Activated B cell treated with CpG ODN at 0.5 μM for 24 hours (primary cell): ENCODE measurements around the gene DNASE1L3. TPM values are rescaled to one million over a fixed set of nuclear protein-coding genes. Genes with fewer than 3 reads are reported as not detected.
A peak's percentile ranks its signal among the peaks of the same experiment; 100 is the strongest.

ENCODE experiments used
- ATAC-seq: fragments of 200-7000 bp; cut with Tn5 transposase; one replicate; pipeline ENCODE4 v1.10.0; 2021; ENCODE audit warnings: low read depth, mild to moderate bottlenecking, moderate library complexity
- CTCF ChIA-PET: fragments of 350-600 bp; sonication (Branson Sonifier 250); formaldehyde crosslinking; loops from one replicate; lab custom pipeline; 2021; ENCODE audit warnings: antibody characterized with exemption; lab: Charles Lee
- POLR2A ChIA-PET: fragments of 350-600 bp; sonication (Branson Sonifier 250); formaldehyde crosslinking; loops from one replicate; lab custom pipeline; 2021; ENCODE audit warnings: antibody characterized with exemption; lab: Charles Lee
- DNase-seq: peaks from one replicate; pipeline ENCODE4 v3.0.0; 2022
- H3K27ac Mint-ChIP-seq: one replicate; pipeline ENCODE4 v1.8.0; 2020; ENCODE audit warnings: mixed read lengths
- H3K27me3 Mint-ChIP-seq: one replicate; pipeline ENCODE4 v1.8.0; 2021; ENCODE audit warnings: mixed read lengths
- H3K36me3 Mint-ChIP-seq: one replicate; pipeline ENCODE4 v1.8.0; 2021; ENCODE audit warnings: low read depth, mixed read lengths
- H3K4me1 Mint-ChIP-seq: one replicate; pipeline ENCODE4 v1.8.0; 2021; ENCODE audit warnings: mixed read lengths
- H3K4me3 Mint-ChIP-seq: one replicate; pipeline ENCODE4 v1.8.0; 2020; ENCODE audit warnings: mild to moderate bottlenecking, mixed read lengths
- H3K9me3 Mint-ChIP-seq: one replicate; pipeline ENCODE4 v1.8.0; 2020; ENCODE audit warnings: mixed read lengths
- CTCF ChIP-seq: fragments of 200-600 bp; IDR thresholded peaks from one replicate; pipeline ENCODE4 v1.8.0; 2022; ENCODE audit warnings: antibody characterized with exemption, mild to moderate bottlenecking
- intact Hi-C: fragments of 100-400 bp; cut with micrococcal nuclease; formaldehyde crosslinking; loops from one replicate; pipeline ENCODE4 v1.15.1; 2024
- total RNA-seq: library from RNA; stranded (reverse); gene quantifications from 2 replicates; pipeline ENCODE4 v1.2.3, GENCODE V29; 2022

The DNASE1L3 gene
- total RNA-seq, 1 donor from 2014 or later: 8.1 TPM

- TF ChIP-seq CTCF: no peak
- DNase-seq (no peak), ATAC-seq (no peak)
- Mint-ChIP-seq H3K27me3 (no peaks in the 10 kb centered on the region), H3K4me3 (no peak overlapping the region), H3K9me3 (no peaks in the 10 kb centered on the region), H3K36me3 (peaks cover 63% of the 10 kb centered on the region), H3K4me1 (peaks cover 11% of the 10 kb centered on the region), H3K27ac (no peak overlapping the region)
- intact Hi-C loops: no loop called here
- POLR2A ChIA-PET: interaction anchor here (1.5 kb wide), 1 partner anchor 21 kb away, joined by 3 read pairs; no protein-coding TSS in a partner anchor
- CTCF ChIA-PET: no interaction called here
These were observed 43.4 kb upstream of the DNASE1L3 start for GRCh38 chr3:58254144-58254543.

- ChIA-PET CTCF (no interaction called here), POLR2A (no interaction called here)
- ATAC-seq (no peak), DNase-seq (no peak)
- H3K27me3 Mint-ChIP-seq: no peaks in the 10 kb centered on the region
- peaks cover 24% of the 10 kb centered on the region for H3K4me1 Mint-ChIP-seq
- no peak overlapping the region for H3K27ac Mint-ChIP-seq
- no peak for TF ChIP-seq CTCF
- intact Hi-C loops: no loop called here
- peaks cover 40% of the 10 kb centered on the region for H3K36me3 Mint-ChIP-seq
- no peak overlapping the region for H3K4me3 Mint-ChIP-seq
- no peaks in the 10 kb centered on the region for H3K9me3 Mint-ChIP-seq
These were observed 40.9 kb upstream of the DNASE1L3 start for GRCh38 chr3:58251631-58252035.

GRCh38 chr3:58250093-58250707 is 39.4 kb upstream of the DNASE1L3 start:
- Mint-ChIP-seq H3K4me3 (no peak overlapping the region), H3K27ac (peak overlapping the region; percentile 46), H3K4me1 (peaks cover 34% of the 10 kb centered on the region), H3K9me3 (no peaks in the 10 kb centered on the region), H3K27me3 (no peaks in the 10 kb centered on the region), H3K36me3 (peaks cover 33% of the 10 kb centered on the region)
- ATAC-seq (no peak), DNase-seq (no peak)
- TF ChIP-seq CTCF: no peak
- POLR2A ChIA-PET: interaction anchor here (0.6 to 1.7 kb wide), 5 partner anchors 16 to 59 kb away, joined by 3 to 7 read pairs (median 3); no protein-coding TSS in a partner anchor
- intact Hi-C loops: no loop called here
- CTCF ChIA-PET: interaction anchor here (0.9 to 1.1 kb wide), 3 partner anchors 56 to 64 kb away, joined by 4 read pairs; partner anchors contain the start of genes HTD2 and RPP14

GRCh38 chr3:58249358-58250092 is 38.8 kb upstream of the DNASE1L3 start:
- peak; percentile 94 for ATAC-seq
- ChIA-PET POLR2A (interaction anchor here (0.6 to 1.7 kb wide), 5 partner anchors 17 to 58 kb away, joined by 3 to 7 read pairs (median 3); partner anchors contain the start of genes HTD2 and RPP14), CTCF (interaction anchor here (0.6 to 1.1 kb wide), 4 partner anchors 39 to 63 kb away, joined by 3 to 4 read pairs (median 4); partner anchors contain the start of genes HTD2 and RPP14)
- H3K9me3 Mint-ChIP-seq: no peaks in the 10 kb centered on the region
- H3K36me3 Mint-ChIP-seq: peaks cover 33% of the 10 kb centered on the region
- no peaks in the 10 kb centered on the region for H3K27me3 Mint-ChIP-seq
- no peak for DNase-seq
- H3K4me3 Mint-ChIP-seq: peak overlapping the region; percentile 49
- H3K4me1 Mint-ChIP-seq: peaks cover 34% of the 10 kb centered on the region
- H3K27ac Mint-ChIP-seq: peak overlapping the region; percentile 50
- intact Hi-C loops: loop anchor here (1.0 to 2.0 kb wide), 4 partner anchors 12 to 62 kb away; partner anchors contain the start of gene ABHD6
- no peak for TF ChIP-seq CTCF
